C1 segment of cervical spinal cord (tissue), 14 donors: ENCODE data around the gene ERBIN.
A peak's percentile ranks its signal among the peaks of the same experiment; 100 is the strongest.
"Not testable (repeated sequence)": the region's sequence is repeated elsewhere in the genome, so short reads cannot be mapped to it uniquely, and the experiment has no call there.

Experiments
- DNase-seq, 14 donors: peaks; one replicate each; lab custom pipeline; 2025; lab: John Stamatoyannopoulos, UW

The ERBIN gene

DNA sequence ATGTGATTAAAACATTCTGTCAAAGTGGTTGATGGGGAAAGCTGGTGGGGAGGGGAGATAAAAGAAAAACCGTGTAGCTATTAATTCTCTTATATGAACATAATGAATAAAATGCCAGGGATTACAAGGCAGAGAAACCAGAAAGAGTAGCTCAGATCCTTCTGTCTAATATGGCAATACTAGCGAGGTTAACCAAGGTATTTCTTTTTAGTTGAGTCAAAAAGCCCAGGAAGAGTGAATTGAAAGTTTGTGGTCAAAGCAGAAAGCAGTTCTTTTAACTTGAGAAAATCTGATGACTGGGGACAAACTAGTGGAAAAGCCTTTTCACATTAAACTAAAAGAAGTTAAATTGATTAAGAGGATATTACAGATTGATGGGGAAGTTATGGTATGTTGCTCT lies 76.0 kb downstream of the ERBIN start:
- no peak for DNase-seq

- DNase-seq = no peak
These were observed 77.8 kb downstream of the ERBIN start for GRCh38 chr5:66004216-66004615.

DNA sequence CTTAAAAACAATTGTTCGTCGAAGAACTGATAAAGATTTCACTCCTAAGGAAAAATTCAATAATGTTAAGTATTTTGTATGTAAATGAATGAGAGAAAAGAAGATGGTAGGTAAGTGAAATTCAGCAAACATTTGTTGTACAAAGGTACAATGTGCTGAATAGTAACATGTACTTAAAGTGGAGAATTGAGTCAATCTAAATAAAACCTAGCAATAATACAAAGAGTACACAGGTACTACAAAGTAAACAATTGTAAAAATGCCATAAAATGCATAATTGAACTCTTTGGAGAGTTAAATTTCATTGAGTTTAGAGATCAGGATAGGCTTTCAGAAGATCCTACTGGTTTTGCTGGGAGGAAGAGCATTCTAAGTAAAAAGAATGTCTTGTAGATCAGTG lies 82.9 kb downstream of the ERBIN start:
- DNase-seq = no peak

DNA sequence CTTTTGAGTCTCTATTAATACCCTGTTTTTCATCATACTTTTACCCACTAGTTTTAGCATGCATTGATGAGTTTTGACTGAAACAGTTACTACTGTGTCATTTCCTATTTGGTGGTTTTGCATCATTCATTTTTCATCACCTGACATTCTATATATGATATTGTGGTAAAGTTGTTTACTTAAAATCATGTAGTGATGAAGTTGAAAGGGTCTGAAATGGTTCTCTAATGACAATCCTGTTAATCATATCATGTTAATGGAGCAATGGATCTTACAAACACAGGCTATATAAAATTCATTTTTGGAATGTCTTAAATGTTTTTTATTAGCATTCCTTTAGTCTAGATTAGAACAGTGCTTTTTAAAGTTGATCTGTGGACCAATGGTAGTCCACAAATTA lies 84.1 kb downstream of the ERBIN start:
- DNase-seq = no peak

DNA sequence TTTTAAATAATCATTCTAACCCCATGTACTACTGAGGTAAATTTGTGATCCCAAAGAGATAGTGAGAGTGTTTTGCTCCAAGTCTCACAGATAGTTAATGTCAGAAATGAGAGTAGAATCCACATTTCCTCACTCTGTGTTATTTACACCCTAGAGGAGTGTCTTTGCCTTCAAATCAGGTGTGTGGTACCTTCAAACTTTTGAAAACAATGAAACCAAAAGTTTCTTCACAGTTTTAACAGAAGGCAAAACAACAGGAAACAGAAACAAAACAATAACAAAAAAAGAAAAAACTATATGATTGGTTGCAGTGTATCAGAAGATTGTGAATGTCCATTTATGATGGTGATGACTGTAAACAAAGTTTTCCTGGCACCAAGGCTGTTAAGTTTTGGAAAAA lies 85.9 kb downstream of the ERBIN start:
- no peak for DNase-seq

DNA sequence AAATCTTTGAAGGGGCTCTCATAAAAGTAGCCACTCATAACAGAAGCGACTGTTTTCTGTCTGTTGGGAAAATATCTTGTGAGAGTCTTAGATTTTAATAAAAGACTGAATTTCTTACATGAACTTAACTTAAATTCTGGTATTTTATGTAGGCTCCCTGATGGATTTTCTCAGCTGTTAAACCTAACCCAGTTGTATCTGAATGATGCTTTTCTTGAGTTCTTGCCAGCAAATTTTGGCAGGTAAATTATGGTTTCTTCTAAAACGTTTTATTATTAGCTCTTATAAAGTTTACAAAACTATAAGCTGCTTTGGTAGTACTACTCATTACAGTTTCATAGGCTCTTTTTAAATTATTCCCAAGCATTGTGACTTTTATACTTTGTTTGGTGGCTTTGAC lies 87.0 kb downstream of the ERBIN start:
- no peak for DNase-seq

- no peak for DNase-seq
These were observed 87.5 kb downstream of the ERBIN start for GRCh38 chr5:66013906-66014305.

DNA sequence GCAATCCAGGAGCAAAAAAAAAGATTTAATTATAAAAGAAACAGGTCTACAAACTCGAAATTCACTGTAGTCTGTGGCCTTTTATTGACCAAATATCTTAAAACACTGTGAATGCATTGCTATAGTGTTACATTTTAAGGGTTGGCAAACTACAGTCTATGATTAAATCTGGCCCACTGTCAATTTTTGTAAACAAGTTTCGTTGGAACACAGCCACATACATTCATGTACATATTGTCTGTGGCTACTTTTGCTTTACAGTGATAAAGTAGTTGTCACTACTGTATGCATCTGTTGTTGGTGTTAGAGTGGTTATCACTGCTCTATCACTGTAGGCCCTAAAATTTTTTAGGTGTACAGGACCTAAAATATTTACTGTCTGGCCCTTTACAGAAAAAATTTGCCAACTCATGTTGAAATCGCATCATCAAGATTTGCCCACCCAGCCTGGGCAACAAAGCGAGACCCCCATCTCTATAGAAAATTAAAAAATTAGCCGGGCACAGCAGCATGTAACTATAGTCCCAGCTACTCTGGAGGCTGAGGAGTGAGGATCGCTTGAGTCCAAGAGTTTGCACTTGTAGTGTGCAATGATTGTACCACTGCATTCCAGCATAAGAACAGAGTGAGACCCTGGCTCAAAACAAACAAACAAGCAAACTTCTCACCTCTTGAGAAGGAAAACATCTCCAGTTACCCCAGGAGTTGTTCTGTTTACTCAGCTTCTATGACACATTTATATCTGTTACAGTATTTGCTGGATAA lies 89.0 kb downstream of the ERBIN start:
- DNase-seq = no peak

- no peak for DNase-seq
These were observed 95.2 kb downstream of the ERBIN start for GRCh38 chr5:66021585-66021984.

DNA sequence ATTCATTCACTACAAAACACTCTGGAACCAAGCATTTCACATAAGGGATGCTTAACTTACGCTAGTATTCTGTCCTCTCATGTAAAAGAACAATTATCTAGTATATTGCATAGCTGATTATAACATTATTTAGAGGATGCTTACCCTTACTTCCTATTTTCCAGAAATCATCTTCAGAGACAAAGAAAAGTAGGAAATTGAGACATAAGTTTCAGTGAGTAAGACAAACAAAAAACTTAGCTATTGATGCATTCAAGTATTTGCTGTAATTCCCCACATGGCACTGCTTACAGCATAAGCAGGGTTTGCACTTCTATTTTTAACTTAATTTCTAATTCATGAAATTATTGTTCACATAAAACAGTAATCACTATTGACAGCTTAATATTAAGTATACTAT lies 112.9 kb downstream of the ERBIN start:
- no peak for DNase-seq

- DNase-seq = no peak
These were observed 113.3 kb downstream of the ERBIN start for GRCh38 chr5:66039701-66040100.

DNA sequence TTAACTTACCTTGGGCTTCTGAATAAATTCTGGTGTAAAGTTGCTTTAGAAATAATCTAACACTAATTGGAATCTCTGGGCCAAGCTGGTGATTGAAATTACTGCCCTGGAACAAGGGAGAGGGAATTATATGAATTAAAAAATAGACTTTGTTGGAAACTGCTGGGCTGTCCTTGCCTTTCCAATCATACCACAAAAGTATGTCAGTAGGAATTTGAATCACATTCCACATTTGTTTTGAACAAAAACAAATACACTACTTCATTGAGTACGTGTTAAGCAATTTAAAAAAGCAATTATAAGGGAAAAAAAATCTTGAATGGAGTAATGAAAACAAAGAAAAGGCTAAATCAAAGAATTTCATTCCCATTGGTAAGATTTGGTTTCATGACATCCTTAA lies 115.3 kb downstream of the ERBIN start:
- no peak for DNase-seq

DNA sequence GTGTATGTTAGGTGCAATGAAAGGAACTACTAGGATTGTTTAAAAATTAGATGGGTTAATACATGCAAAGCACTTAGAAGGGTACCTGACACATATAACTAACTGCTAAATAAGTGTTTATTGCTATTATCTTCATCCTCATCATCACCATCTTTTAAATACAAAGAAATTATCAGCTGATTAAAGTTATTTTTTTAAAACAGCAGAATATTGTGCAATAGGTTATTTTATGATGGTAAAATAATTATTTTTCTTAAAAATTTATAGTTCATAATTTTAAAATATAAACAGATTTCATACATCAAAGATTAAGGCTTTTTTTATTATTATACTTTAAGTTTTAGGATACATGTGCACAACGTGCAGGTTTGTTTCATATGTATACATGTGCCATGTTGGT lies 130.9 kb downstream of the ERBIN start:
- DNase-seq = no peak

- not testable (repeated sequence) for DNase-seq
These were observed 134.9 kb downstream of the ERBIN start for GRCh38 chr5:66061320-66061719.

DNA sequence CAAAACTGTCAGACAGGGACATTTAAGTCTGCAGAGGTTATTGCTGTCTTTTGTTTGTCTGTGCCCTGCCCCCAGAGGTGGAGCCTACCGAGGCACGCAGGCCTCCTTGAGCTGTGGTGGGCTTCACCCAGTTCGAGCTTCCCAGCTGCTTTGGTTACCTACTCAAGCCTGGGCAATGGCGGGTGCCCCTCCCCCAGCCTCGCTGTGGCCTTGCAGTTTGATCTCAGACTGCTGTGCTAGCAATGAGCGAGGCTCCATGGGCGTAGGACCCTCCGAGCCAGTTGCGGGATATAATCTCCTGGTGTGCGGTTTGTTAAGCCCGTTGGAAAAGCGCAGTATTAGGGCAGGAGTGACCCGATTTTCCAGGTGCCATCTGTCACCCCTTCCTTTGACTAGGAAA lies 136.7 kb downstream of the ERBIN start:
- not testable (repeated sequence) for DNase-seq

DNA sequence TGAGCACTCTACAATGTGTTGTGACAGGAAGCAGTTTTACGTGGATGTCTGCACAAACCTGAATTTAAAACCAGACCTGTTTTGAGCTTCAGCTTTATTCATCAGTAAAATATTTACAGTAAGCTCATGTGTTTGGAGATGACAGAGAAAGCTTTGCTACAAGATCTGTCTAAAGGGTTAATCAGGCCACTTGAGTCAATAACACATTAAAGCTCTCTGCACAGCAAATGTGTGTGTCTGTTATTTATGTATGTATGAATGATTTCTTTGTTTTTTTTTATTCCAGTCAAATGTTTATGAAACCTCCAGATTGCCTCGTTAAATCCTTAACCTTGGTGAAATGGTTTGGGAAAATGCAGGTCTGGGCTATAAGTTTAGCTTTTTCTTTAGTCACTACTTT lies 140.5 kb downstream of the ERBIN start:
- DNase-seq = no peak

- DNase-seq = no peak
These were observed 145.7 kb downstream of the ERBIN start for GRCh38 chr5:66072031-66072430.

GRCh38 chr5:66074901-66075300 lies 148.5 kb downstream of the ERBIN start:
- no peak for DNase-seq

DNA sequence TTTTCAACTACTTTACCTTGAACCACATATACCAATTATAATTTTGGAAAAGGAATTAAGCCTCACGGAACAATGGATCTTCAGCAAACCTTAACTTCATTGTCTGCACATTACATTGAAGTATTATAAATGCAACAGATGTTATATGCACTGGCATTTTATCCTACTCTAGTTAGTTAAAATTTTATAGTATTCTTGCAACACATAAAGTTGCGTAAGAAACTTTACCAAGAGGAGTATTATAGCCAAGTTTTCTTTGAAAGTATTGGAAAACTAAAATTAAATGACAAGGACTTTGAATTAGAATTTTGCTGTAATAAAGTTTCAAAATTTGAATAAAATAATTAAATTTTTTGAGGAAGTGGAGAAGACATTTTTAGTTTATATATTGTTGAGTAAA lies 154.3 kb downstream of the ERBIN start:
- DNase-seq = no peak

DNA sequence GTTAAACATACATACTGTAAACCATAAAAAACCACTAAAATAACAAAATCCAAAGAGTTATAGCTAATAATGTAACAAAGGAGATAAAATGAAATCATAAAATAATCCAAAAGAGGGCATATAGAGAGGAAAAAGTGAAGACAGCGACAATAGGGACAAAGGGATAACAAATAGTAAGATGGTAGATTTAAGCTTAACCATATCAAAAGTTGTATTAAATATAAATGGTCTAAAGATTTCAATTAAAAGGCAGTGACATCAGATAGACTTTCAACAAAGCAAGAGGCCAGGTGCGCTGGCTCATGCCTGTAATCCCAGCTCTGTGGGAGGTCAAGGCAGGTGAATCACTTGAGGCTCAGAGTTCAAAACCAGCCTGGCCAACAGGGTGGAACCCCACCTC lies 163.0 kb downstream of the ERBIN start:
- no peak for DNase-seq

DNA sequence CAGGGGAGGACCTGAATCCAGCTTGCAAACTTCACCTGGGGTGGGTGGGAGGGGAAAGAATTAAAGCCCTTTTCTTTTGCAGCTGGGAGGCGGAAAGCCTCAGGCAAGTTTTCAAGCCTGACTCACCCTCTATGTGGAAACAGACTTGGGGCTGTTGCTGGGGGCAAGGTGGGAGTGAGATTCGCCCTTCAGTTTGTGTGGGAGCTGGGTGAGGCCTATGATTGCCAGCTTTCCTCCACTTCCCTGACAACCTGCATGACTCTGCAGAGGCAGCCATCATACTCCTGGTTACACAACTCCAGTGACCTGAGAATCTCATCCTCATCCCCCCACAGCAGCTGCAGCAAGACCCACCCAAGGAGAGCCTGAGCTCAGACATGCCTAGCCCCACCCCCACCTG lies 174.5 kb downstream of the ERBIN start:
- DNase-seq = no peak

- DNase-seq = no peak
These were observed 186.8 kb downstream of the ERBIN start for GRCh38 chr5:66113160-66113559.

- peak in 1 of 14 donors; percentile 37 for DNase-seq
These were observed 191.9 kb downstream of the ERBIN start for GRCh38 chr5:66118304-66118703.
